Left hindlimb (tissue), 1 donor: ENCODE measurements around the gene TM2D3.

Experiments
- DNase-seq: peaks from one replicate; pipeline ENCODE4 v3.0.0-alpha.2; 2018

Gene TM2D3

DNA sequence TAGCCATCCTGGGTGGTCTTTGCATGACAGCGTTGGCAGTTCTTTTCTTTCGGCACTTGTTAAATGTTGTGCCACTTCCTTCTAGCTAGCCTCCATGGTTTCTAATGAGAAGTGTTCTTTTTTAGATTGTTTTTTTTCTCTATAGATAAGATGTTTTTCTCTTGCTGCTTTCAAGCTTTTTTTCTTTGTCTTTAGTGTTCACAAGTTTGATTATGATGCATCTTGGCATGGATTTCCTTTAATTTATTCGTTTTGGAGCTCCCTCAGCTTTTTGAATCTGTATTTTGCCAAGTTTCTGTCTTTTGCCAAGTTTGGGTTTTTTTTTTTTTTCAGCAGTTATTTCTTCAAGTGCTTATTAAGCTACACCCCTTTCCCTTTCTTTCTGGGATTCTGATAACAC is 53.1 kb downstream of the TM2D3 start:
- DNase-seq, result no peak

DNA sequence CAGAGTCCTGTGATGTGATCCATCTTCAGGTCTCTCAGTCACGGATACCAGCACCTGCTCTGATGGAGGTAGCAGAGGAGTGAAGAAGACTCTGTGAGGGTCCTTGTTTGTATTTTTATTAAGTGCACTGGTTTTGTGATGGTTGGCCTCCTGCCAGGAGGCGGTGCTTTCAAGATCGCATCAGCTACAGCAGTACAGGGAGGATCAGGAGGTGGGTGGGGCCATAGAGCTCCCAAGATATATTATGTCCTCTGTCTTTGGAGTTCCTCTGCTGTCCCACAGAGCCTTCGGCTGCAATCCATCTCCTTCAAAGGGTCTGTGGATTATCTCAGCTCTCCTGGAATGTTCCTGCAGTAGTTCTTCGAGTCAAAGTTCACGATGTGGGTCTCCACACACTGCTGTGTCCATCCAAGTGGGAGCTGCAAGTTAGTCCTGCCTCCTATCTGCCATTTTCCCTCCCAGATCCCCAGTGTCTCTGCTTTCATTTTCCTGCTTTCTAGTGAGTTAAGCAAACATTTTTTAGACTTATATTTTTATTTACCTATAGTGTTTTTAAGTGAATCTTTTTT is 54.7 kb downstream of the TM2D3 start:
- DNase-seq, result no peak

DNA sequence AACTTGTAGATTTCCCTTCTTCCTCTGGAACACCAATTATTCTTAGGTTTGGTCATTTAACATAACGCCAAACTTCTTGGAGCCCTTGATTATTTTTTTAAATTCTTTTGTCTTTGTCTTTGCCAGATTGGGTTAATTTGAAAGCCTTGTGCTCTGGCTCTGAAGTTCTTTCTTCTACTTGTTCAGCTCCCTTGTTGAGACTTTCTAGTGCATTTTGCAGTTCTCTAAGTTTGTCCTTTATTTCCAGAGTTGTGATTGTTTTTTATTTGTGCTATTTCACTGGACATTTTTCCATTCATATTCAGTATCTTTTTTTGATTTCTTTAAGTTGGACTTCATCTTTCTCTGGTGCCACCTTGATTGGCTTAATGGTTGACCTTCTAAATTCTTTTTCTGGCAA is 55.5 kb downstream of the TM2D3 start:
- DNase-seq, result no peak
